ENCODE measurements around the gene EBI3.

GRCh38 chr19:4197228-4197624, 32.1 kb upstream of the EBI3 start:
- TF ChIP-seq CTCF (IDR thresholded peaks at IDR 0.05) = no peak
- TF ChIP-seq EZH2 (IDR thresholded peaks at IDR 0.05; ENCODE audit: borderline replicate concordance, insufficient read depth, low read depth, low read length, poor library complexity, severe bottlenecking) = no peak
